Measurements from ENCODE around the gene C19orf12. TPM values are rescaled to one million over a fixed set of nuclear protein-coding genes. Genes with fewer than 3 reads are reported as not detected.

Gene C19orf12
- total and polyA plus RNA-seq, 5 experiments from 2014 or later = 16.7 to 32.3 (median 23.2) TPM

DNA sequence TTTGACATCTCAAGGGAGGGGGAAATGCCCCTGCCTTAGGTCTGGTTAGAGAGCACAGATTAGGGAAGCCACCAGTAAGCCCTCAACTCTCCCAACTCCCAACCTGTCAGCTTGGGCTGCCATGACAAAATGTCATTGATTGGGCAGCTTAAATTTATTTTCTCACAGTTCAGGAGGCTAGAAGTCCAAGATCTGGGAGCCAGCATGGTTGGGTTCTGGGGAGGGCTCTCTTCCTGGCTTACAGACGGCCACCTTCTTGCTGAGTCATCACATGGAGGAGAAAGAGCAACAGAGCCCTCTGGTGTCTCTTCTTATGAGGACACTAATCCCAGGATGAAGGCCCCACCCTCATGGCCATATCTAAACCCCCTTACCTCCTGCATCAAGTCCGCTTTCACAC, 24.2 kb downstream of the C19orf12 start:
- peaks cover 22 to 39% (median 35%) of the 10 kb centered on the region in 4 donors for H3K4me1 Mint-ChIP-seq
- DNase-seq (peak in 8 of 10 donors; percentile 35 to 79 (median 63)), ATAC-seq (peak; percentile 61 to 71)
- no peaks in the 10 kb centered on the region for H3K9me3 Mint-ChIP-seq
- POLR2A ChIA-PET = interaction anchor here (0.7 to 6.9 kb wide), 9 partner anchors 10 to 272 kb away, joined by 3 to 96 read pairs (median 8); partner anchors contain the start of genes C19orf12, PLEKHF1 and POP4
- H3K27ac Mint-ChIP-seq = peak overlapping the region in 4 of 10 donors; percentile 45 to 76 (median 58)
- H3K27me3 Mint-ChIP-seq = no peaks in the 10 kb centered on the region
- peaks cover 0 to 5% (median 0%) of the 10 kb centered on the region in 3 donors for H3K36me3 Mint-ChIP-seq
- peak overlapping the region in 1 of 10 donors; percentile 10 for H3K4me3 Mint-ChIP-seq

DNA sequence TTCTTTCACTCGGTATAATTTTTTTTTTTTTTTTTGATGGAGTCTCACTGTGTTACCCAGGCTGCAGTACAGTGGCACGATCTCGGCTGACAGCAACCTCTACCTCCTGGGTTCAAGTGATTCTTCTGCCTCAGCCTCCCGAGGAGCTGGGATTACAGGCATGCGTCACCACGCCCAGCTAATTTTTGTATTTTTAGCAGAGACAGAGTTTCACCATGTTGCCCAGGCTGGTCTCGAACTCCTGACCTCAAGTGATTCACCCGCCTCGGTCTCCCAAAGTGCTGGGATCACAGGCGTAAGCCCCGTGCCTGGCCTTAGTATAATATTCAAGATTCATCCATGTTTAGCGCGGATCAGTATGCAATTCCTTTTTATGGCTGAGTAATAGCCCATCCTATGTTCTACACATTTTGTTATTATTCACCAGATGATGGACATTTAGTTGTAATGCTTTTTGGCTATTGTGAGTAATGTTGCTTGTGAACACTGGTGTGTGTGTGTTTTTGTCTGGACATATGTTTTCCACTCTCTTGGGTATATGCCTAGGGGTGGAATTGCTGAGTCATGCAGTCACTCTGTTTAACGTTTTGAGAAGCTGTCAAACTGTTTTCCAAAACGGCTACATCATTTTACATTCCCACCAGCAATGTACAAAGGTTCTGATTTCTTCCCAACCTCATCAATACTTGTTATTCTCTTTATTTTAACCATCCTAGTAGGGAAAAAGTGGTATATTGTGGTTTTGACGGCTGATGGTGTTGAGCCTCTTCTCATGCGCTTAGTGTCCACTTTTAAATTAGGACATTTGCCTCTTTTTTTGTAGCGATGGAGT, 26.9 kb downstream of the C19orf12 start:
- Mint-ChIP-seq H3K9me3 (no peaks in the 10 kb centered on the region), H3K36me3 (peaks cover 0 to 5% (median 0%) of the 10 kb centered on the region in 3 donors), H3K27me3 (no peaks in the 10 kb centered on the region), H3K4me3 (no peak overlapping the region), H3K4me1 (peaks cover 20 to 38% (median 29%) of the 10 kb centered on the region in 4 donors), H3K27ac (no peak overlapping the region)
- POLR2A ChIA-PET = no interaction called here
- DNase-seq (no peak), ATAC-seq (no peak)

DNA sequence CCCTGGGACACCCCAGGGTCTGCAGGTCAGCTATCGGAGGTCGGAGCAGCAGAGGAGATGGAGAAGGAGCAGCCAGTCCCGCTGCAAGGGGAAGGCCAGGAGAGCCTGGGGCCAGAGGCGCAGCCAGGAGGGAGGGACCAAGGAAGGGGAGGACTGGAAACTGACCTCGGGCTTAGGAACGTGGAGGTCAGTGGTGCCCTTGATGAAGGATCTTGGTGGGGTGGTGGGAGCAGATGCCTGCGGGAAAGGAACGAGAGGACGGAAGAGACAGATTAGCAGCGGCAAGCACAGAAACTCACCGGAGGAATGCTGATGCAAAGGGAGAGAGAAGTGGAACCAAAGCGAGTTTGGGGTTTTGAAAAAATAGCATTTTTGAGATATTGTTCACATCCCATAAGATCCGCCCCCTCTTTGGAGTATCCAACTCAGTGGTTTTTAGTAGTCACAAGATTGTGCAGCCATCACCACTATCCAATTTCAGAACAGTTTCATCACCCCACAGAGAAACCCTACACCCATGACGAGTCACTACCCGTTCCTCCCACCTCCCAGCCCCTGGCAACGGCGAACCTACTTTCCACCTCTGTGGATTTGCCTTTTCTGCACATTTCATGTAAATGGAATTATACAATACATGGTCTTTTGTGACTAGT, 27.7 kb downstream of the C19orf12 start:
- no peaks in the 10 kb centered on the region for H3K9me3 Mint-ChIP-seq
- no peaks in the 10 kb centered on the region for H3K27me3 Mint-ChIP-seq
- POLR2A ChIA-PET = interaction anchor here (0.7 kb wide), 1 partner anchor 21 kb away, joined by 3 read pairs; no protein-coding TSS in a partner anchor
- H3K27ac Mint-ChIP-seq = peak overlapping the region in 2 of 10 donors; percentile 15 to 47
- peaks cover 20 to 45% (median 36%) of the 10 kb centered on the region in 4 donors for H3K4me1 Mint-ChIP-seq
- no peak overlapping the region for H3K4me3 Mint-ChIP-seq
- H3K36me3 Mint-ChIP-seq = peaks cover 0 to 5% (median 0%) of the 10 kb centered on the region in 3 donors
- ATAC-seq (no peak), DNase-seq (no peak)

DNA sequence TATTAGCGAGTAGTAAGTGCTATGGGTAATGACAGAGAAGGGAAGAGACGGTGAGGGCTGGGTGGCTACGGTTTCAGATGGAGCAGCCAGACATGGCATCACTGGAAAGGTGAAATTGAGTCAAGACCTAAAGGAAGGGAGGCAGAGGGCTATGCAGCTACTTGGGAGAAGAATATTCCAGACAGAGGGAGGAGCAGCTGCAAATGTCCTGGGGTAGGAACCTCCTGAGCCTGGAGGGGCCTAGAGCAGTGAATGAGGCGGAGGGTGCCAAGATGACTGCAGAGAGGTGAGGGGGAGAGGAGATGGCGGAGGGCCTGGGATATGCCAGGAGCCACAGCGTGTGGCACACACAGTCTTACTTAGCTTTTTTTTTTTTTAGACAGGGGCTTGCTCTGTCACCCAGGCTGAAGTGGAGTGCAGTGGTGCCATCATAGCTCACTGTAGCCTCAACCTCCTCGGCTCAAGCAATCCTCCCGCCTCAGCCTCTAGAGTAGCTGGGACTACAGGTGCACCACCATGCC, 28.7 kb downstream of the C19orf12 start:
- peaks cover 24 to 55% (median 43%) of the 10 kb centered on the region in 4 donors for H3K4me1 Mint-ChIP-seq
- H3K36me3 Mint-ChIP-seq = peaks cover 0 to 5% (median 0%) of the 10 kb centered on the region in 3 donors
- no peak for ATAC-seq
- no peaks in the 10 kb centered on the region for H3K9me3 Mint-ChIP-seq
- H3K27ac Mint-ChIP-seq = peak overlapping the region in 2 of 10 donors; percentile 40 to 87
- H3K4me3 Mint-ChIP-seq = no peak overlapping the region
- H3K27me3 Mint-ChIP-seq = no peaks in the 10 kb centered on the region
- POLR2A ChIA-PET = interaction anchor here (0.5 to 1.9 kb wide), 4 partner anchors 20 to 182 kb away, joined by 3 to 6 read pairs (median 4); no protein-coding TSS in a partner anchor
- DNase-seq = no peak

DNA sequence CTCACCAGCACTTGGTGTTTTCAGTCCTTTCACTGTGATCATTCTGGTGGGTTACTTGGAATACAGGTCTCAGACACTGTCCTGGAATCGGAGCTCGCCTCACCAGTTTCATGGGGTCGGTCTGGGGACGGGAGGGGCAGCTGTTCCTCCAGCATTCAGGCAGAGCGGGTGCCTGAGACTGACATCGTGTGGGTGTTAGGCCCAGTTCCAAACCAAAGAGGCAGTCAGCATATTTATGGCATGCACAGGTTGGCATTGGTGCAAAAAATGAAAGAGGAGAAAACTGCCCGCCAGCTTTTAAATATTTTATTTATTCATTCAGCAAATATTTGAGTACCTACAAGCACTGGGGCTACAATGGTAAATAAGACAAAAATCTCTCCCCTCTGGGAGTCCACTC, 29.7 kb downstream of the C19orf12 start:
- Mint-ChIP-seq H3K36me3 (peaks cover 0 to 5% (median 0%) of the 10 kb centered on the region in 3 donors), H3K9me3 (no peaks in the 10 kb centered on the region), H3K27ac (peak overlapping the region in 2 of 10 donors; percentile 51 to 70), H3K4me1 (peaks cover 28 to 55% (median 47%) of the 10 kb centered on the region in 4 donors), H3K4me3 (peak overlapping the region in 1 of 10 donors; percentile 31), H3K27me3 (no peaks in the 10 kb centered on the region)
- POLR2A ChIA-PET = interaction anchor here (0.8 to 10.1 kb wide), 4 partner anchors 10 to 28 kb away, joined by 3 to 154 read pairs (median 5); partner anchors contain the start of gene PLEKHF1
- ATAC-seq (no peak), DNase-seq (no peak)

DNA sequence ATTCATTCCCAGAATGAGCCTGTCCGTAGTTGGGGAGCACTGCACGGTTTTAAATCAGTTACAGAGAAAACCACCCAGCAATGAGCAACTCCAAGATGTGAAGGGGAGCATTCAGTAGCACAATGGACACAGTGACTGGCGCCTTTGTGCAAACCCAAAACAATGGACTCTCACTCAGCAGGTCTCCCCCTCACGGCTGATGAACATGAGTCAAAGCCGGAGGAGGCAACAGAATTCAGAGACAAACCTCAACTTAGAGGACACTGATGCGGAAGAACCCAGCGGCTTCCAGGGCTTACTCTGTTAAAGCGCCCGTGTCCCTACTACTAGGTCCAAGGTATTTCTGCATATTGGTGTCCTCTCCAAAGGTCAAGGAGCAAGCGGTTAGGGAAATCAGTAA, 32.1 kb downstream of the C19orf12 start:
- DNase-seq (no peak), ATAC-seq (no peak)
- H3K4me1 Mint-ChIP-seq = peaks cover 30 to 71% (median 59%) of the 10 kb centered on the region in 4 donors
- H3K36me3 Mint-ChIP-seq = no peaks in the 10 kb centered on the region
- POLR2A ChIA-PET = interaction anchor here (1.5 to 10.1 kb wide), 4 partner anchors 10 to 77 kb away, joined by 3 to 154 read pairs (median 30); partner anchors contain the start of genes PLEKHF1 and POP4
- no peaks in the 10 kb centered on the region for H3K27me3 Mint-ChIP-seq
- H3K9me3 Mint-ChIP-seq = no peaks in the 10 kb centered on the region
- H3K4me3 Mint-ChIP-seq = no peak overlapping the region
- H3K27ac Mint-ChIP-seq = peak overlapping the region in 2 of 10 donors; percentile 19 to 67

DNA sequence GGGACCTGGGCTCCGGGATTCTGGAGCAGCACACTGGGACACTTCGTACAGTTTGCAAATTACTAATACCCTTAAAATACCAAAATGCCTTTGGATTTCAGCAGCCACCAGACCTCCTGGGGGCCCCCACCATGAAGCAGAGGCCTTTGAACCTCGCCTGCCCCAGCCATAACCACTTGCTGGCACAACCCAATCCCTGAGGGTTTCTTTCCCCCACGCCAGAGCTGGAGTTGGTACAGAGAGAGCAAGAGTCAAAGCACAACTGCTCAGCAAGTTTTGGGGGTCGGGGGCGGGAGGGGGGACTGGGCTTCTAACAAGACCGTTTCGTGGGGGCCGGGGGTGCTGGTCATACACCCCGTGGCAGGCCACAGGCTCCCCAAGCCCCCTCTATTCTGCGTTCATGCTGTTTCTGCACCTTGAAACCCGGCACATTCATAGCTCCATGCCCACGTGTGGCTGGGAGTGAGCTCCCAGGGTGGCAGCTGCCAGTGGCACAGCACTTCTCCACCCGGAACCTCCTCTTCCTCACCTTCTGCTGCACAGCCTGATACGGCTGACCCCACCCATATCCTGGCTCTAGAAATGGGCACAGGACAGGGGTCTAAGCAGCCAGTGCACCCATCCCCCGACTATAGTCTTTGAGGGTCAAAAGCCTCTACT, 32.7 kb downstream of the C19orf12 start:
- peak overlapping the region in 2 of 10 donors; percentile 18 to 57 for H3K27ac Mint-ChIP-seq
- no peaks in the 10 kb centered on the region for H3K36me3 Mint-ChIP-seq
- peaks cover 32 to 73% (median 61%) of the 10 kb centered on the region in 4 donors for H3K4me1 Mint-ChIP-seq
- DNase-seq (no peak), ATAC-seq (no peak)
- peak overlapping the region in 2 of 10 donors; percentile 7 to 74 for H3K4me3 Mint-ChIP-seq
- no peaks in the 10 kb centered on the region for H3K9me3 Mint-ChIP-seq
- POLR2A ChIA-PET = interaction anchor here (0.6 to 12.5 kb wide), 6 partner anchors 10 to 76 kb away, joined by 3 to 154 read pairs (median 30); partner anchors contain the start of genes C19orf12, PLEKHF1 and POP4
- H3K27me3 Mint-ChIP-seq = no peaks in the 10 kb centered on the region

DNA sequence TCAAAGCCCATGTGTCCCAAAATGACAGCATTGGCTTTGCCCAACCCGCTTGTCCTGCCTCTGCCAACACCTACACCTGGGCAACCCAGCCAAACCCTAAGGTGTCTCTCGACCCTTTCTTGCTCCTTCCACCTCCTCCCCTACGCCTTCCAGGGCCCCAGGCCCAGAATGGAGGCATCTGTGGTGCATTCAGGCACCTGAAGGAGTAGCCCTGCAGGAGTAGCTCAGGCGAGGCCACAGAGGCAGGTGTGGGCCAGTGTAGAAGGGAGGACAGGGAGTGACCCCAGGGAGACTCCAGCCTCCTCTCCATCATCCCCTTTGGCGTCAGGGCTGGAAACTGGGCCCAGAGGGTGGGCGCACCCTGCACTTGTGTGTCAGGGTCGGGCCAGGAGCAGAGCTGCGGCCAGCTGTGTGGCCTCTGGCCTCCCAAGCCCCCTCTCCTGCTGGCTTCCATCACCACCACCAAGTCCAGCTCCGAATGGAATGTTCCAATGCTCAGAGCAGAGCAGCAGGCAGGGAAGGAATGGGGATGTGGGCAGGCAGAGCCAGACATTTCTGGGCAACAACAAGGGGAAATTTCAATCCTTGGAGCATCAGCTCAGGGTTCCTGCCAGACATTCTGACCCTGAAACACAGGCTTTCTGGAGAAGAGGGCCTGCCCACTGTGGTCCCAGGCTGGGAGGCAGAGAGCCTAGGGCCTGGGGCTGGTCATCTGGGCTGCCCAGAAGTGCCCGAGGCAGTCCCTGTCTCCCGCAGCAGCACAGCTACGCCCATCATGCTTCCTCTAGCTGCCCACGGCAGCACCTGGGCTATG, 33.4 kb downstream of the C19orf12 start:
- H3K27ac Mint-ChIP-seq = peak overlapping the region in 9 of 10 donors; percentile 81 to 93 (median 88)
- peaks cover 0 to 3% (median 0%) of the 10 kb centered on the region in 3 donors for H3K36me3 Mint-ChIP-seq
- H3K27me3 Mint-ChIP-seq = no peaks in the 10 kb centered on the region
- POLR2A ChIA-PET = interaction anchor here (0.6 to 12.5 kb wide), 9 partner anchors 9 to 75 kb away, joined by 3 to 154 read pairs (median 4); partner anchors contain the start of genes C19orf12, PLEKHF1 and POP4
- ATAC-seq (no peak), DNase-seq (no peak)
- peak overlapping the region in 9 of 10 donors; percentile 50 to 87 (median 75) for H3K4me3 Mint-ChIP-seq
- no peaks in the 10 kb centered on the region for H3K9me3 Mint-ChIP-seq
- H3K4me1 Mint-ChIP-seq = peaks cover 35 to 79% (median 65%) of the 10 kb centered on the region in 4 donors

DNA sequence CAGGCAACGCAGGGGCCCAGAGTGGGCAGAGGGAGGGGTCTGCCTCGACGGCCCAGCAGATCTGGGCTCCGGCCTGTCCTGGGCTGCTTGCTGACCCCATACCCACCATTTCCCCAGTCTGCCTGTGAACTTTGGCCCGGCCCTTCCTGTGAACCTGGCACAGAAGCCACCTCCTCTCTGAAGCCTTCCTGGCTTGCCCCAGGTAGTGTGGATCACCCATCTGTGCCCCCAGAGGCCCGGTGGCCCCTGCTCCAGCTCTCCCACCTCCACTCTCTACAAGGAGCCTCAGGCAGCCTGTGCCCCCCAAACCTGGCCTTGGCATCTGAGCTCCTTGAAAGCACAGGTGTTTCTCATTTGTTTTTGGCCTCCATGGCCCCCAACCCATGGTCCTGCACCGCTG, 34.1 kb downstream of the C19orf12 start:
- H3K36me3 Mint-ChIP-seq = peaks cover 0 to 7% (median 0%) of the 10 kb centered on the region in 3 donors
- no peaks in the 10 kb centered on the region for H3K27me3 Mint-ChIP-seq
- no peak for DNase-seq
- peak overlapping the region; percentile 50 to 87 (median 74) for H3K4me3 Mint-ChIP-seq
- peak; percentile 4 to 6 for ATAC-seq
- POLR2A ChIA-PET = interaction anchor here (0.6 to 12.5 kb wide), 8 partner anchors 8 to 75 kb away, joined by 3 to 154 read pairs (median 16); partner anchors contain the start of genes C19orf12, PLEKHF1 and POP4
- no peaks in the 10 kb centered on the region for H3K9me3 Mint-ChIP-seq
- peaks cover 34 to 82% (median 70%) of the 10 kb centered on the region in 4 donors for H3K4me1 Mint-ChIP-seq
- peak overlapping the region; percentile 78 to 93 (median 88) for H3K27ac Mint-ChIP-seq

DNA sequence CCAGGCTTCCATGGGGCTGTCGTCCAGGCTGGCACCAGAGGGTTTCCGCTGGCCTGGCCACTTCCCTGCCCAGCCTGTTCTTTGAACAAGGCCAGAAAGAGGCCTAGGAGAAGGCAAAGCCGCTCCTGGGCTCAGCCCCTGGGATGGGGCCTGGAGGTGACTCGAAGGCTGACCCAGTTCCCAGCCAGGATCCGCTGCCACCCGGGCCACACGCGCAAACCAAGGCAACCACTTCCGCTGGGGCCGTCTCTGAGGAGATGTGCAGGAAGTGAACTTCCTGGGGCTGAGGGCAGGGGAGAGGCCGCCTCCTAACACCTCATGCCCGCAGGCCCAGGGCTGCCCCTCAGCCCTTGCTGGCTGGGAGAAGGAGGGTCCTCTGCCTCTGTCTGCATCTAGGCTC, 34.6 kb downstream of the C19orf12 start:
- H3K36me3 Mint-ChIP-seq = peaks cover 0 to 12% (median 0%) of the 10 kb centered on the region in 3 donors
- ATAC-seq (peak; percentile 89 to 96), DNase-seq (peak; percentile 55 to 86 (median 74))
- no peaks in the 10 kb centered on the region for H3K9me3 Mint-ChIP-seq
- H3K27ac Mint-ChIP-seq = peak overlapping the region in 9 of 10 donors; percentile 81 to 93 (median 89)
- no peaks in the 10 kb centered on the region for H3K27me3 Mint-ChIP-seq
- peaks cover 34 to 87% (median 74%) of the 10 kb centered on the region in 4 donors for H3K4me1 Mint-ChIP-seq
- POLR2A ChIA-PET = interaction anchor here (0.5 to 12.5 kb wide), 7 partner anchors 8 to 74 kb away, joined by 3 to 154 read pairs (median 22); partner anchors contain the start of genes C19orf12, PLEKHF1 and POP4
- H3K4me3 Mint-ChIP-seq = peak overlapping the region; percentile 50 to 87 (median 74)
